Keratinocyte (primary cell): ENCODE data around the gene HOMER3.

ENCODE experiments used
- CTCF ChIP-seq, 3 experiments: IDR thresholded peaks in 1 of 3; conservative IDR thresholded peaks in 1 of 3; optimal IDR thresholded peaks in 1 of 3; 2 replicates in 2 of 3; 3 replicates in 1 of 3; pipeline versions ENCODE3 to v1.5.1; 2011; ENCODE audit warnings: low read length in 3 of 3, mild to moderate bottlenecking in 3 of 3, moderate library complexity in 2 of 3, control low read depth in 1 of 3, inconsistent platforms in 1 of 3; ENCODE audit not compliant: insufficient read depth in 2 of 3; ENCODE audit errors: extremely low read depth in 1 of 3
- EZH2 ChIP-seq: IDR thresholded peaks from one replicate; pipeline ENCODE4 v1.6.1; 2012; ENCODE audit warnings: inconsistent platforms, mild to moderate bottlenecking, low read length, moderate library complexity

- no peak for TF ChIP-seq CTCF (optimal IDR thresholded peaks at IDR 0.05 in 1 of 3, IDR thresholded peaks at IDR 0.05 in 1 of 3, conservative IDR thresholded peaks at IDR 0.05 in 1 of 3; ENCODE audit: extremely low read depth in 1 of 3, insufficient read depth in 2 of 3, low read length in 3 of 3)
- TF ChIP-seq EZH2, result no peak
Observed at GRCh38 chr19:18883526-18884304, 57.3 kb downstream of the HOMER3 start.
